Measurements from ENCODE around the gene FERMT2.

DNA sequence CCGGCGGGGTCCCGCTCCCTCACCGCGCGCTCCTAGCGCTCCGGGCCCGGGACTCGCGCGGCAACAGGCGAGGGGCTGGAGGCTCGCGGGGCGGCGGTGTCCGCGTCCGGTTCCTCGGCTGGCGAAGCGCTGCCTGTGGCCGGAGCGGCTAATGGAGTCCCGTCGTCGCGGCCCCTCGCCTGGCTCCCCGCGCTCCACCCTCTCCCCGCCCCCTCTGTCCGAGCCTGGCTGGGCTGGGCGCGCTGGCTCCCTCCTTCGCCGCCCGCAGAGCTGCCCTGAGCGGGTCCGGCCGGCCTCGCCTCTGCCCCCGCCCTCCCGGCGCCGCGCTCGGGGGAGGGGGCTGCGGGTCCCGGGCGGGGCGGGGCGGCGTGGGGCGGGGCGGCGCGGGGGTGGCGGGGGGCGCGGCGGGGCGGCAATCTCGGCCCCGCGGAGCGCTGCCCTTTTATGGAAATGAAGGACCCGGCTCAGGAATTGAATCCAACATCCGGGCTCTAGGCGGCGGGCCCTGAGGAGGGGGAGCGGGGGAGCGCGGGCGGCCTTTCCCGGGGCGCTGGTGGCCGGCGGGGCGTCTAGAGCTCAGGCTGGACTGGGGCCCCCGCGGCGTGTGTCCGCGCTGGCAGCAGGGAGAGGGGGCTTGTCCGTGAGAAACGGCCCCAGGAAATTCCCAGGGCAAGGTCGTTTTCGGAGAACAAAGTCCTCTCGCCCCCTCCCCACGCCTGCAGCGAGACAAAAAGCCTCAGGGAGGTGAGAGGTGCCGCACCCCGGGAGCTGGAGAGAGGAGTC lies at the start of gene FERMT2:
- TF ChIP-seq, protein P1, sequence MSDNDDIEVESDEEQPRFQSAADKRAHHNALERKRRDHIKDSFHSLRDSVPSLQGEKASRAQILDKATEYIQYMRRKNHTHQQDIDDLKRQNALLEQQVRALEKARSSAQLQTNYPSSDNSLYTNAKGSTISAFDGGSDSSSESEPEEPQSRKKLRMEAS (IDR thresholded peaks at IDR 0.05), result no peak; the same call in 1 of the 2 replicates
- TF ChIP-seq TCF12 (IDR thresholded peaks at IDR 0.05; ENCODE audit: low read depth) (no peak), EP300 (IDR thresholded peaks at IDR 0.05; ENCODE audit: borderline replicate concordance) (peak; percentile 30; the same call in 1 of the 2 replicates), YY1 (IDR thresholded peaks at IDR 0.05; ENCODE audit: low read depth) (no peak), ZBTB7A (IDR thresholded peaks at IDR 0.05; ENCODE audit: low read depth) (peak; percentile 76), EGR1 (IDR thresholded peaks at IDR 0.05) (no peak), RAD21 (IDR thresholded peaks at IDR 0.05; ENCODE audit: low read depth) (no peak), NFIC (IDR thresholded peaks at IDR 0.05) (0 out of 2 replicates have a peak, but pooled peaks have one; percentile 31), CEBPB (IDR thresholded peaks at IDR 0.05) (no peak), CREB1 (IDR thresholded peaks at IDR 0.05; ENCODE audit: low read depth) (no peak), TAF1 (IDR thresholded peaks at IDR 0.05; ENCODE audit: low read depth) (peak; percentile 34; the same call in 1 of the 2 replicates), FOXM1 (IDR thresholded peaks at IDR 0.05; ENCODE audit: borderline replicate concordance, low read depth) (no peak)
- TF ChIP-seq, protein P2, sequence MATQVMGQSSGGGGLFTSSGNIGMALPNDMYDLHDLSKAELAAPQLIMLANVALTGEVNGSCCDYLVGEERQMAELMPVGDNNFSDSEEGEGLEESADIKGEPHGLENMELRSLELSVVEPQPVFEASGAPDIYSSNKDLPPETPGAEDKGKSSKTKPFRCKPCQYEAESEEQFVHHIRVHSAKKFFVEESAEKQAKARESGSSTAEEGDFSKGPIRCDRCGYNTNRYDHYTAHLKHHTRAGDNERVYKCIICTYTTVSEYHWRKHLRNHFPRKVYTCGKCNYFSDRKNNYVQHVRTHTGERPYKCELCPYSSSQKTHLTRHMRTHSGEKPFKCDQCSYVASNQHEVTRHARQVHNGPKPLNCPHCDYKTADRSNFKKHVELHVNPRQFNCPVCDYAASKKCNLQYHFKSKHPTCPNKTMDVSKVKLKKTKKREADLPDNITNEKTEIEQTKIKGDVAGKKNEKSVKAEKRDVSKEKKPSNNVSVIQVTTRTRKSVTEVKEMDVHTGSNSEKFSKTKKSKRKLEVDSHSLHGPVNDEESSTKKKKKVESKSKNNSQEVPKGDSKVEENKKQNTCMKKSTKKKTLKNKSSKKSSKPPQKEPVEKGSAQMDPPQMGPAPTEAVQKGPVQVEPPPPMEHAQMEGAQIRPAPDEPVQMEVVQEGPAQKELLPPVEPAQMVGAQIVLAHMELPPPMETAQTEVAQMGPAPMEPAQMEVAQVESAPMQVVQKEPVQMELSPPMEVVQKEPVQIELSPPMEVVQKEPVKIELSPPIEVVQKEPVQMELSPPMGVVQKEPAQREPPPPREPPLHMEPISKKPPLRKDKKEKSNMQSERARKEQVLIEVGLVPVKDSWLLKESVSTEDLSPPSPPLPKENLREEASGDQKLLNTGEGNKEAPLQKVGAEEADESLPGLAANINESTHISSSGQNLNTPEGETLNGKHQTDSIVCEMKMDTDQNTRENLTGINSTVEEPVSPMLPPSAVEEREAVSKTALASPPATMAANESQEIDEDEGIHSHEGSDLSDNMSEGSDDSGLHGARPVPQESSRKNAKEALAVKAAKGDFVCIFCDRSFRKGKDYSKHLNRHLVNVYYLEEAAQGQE (IDR thresholded peaks at IDR 0.05; ENCODE audit: low read depth), result no peak
